ENCODE data around the gene TRABD2B. TPM values are rescaled to one million over a fixed set of nuclear protein-coding genes. Genes with fewer than 3 reads are reported as not detected.

Gene TRABD2B
- total RNA-seq, 2 donors from 2014 or later, result 3.8 to 10.7 TPM

DNA sequence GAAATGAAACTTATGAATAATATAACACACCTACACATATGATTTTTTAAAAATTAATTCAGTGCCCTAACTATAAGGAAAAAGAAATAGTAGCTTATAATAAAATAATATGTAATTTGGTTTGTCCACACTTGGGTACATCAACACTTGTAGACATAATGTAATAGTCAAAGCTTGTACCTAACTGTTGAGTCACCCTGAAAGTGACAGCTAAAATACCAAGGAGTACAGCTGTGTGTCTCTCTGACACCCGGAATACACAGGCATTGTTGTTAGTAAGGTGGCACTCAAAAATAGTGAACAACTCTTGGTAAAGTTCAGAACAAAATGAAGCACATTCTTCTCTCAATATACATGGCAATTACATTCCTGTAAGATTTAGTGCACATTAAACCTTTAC, 243.4 kb downstream of the TRABD2B start:
- ATAC-seq (ENCODE audit: insufficient number of reproducible peaks, low FRiP score, low read depth) (no peak), DNase-seq (ENCODE audit: low spot score) (no peak)
- TF ChIP-seq, protein P1, sequence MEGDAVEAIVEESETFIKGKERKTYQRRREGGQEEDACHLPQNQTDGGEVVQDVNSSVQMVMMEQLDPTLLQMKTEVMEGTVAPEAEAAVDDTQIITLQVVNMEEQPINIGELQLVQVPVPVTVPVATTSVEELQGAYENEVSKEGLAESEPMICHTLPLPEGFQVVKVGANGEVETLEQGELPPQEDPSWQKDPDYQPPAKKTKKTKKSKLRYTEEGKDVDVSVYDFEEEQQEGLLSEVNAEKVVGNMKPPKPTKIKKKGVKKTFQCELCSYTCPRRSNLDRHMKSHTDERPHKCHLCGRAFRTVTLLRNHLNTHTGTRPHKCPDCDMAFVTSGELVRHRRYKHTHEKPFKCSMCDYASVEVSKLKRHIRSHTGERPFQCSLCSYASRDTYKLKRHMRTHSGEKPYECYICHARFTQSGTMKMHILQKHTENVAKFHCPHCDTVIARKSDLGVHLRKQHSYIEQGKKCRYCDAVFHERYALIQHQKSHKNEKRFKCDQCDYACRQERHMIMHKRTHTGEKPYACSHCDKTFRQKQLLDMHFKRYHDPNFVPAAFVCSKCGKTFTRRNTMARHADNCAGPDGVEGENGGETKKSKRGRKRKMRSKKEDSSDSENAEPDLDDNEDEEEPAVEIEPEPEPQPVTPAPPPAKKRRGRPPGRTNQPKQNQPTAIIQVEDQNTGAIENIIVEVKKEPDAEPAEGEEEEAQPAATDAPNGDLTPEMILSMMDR (IDR thresholded peaks at IDR 0.05), result no peak
- Histone ChIP-seq H3K27ac (no peak overlapping the region), H3K4me1 (ENCODE audit: control insufficient read depth in 1 of 2, low read depth in 2 of 2) (peaks cover 11 to 34% of the 10 kb centered on the region in 2 donors), H3K9me3 (no peaks in the 10 kb centered on the region), H3K27me3 (replicated peaks; ENCODE audit: insufficient read depth) (no peaks in the 10 kb centered on the region), H3K36me3 (no peaks in the 10 kb centered on the region), H3K4me3 (no peak overlapping the region)

DNA sequence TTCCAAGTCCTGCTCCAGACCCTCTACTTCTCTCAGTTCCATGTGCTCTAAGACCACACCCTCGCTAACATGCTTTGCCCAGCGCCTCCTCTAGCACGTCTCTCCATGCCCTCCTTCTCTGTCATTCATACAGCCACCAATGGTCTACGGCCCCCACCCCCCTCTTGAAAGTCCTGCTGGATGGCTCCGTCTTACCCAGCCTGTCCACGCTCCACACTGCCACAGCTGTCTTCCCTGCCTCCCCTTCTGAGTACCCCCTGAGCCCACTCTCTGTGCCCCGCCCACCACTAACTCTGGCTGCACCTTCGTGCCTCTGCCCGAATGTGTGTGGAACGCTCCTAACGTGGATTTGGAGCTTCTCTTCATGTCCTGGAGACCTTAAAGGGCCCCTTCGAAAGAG, 244.6 kb downstream of the TRABD2B start:
- no peaks in the 10 kb centered on the region for H3K9me3 ChIP-seq
- no peaks in the 10 kb centered on the region for H3K27me3 ChIP-seq (replicated peaks; ENCODE audit: insufficient read depth)
- TF ChIP-seq, protein P1 (IDR thresholded peaks at IDR 0.05), result no peak
- H3K4me3 ChIP-seq, result peak overlapping the region; percentile 1
- no peaks in the 10 kb centered on the region for H3K36me3 ChIP-seq
- peaks cover 8 to 21% of the 10 kb centered on the region in 2 donors for H3K4me1 ChIP-seq (ENCODE audit: control insufficient read depth in 1 of 2, low read depth in 2 of 2)
- peak overlapping the region; percentile 46 to 59 for H3K27ac ChIP-seq
- DNase-seq (ENCODE audit: low spot score) (no peak), ATAC-seq (ENCODE audit: insufficient number of reproducible peaks, low FRiP score, low read depth) (no peak)

DNA sequence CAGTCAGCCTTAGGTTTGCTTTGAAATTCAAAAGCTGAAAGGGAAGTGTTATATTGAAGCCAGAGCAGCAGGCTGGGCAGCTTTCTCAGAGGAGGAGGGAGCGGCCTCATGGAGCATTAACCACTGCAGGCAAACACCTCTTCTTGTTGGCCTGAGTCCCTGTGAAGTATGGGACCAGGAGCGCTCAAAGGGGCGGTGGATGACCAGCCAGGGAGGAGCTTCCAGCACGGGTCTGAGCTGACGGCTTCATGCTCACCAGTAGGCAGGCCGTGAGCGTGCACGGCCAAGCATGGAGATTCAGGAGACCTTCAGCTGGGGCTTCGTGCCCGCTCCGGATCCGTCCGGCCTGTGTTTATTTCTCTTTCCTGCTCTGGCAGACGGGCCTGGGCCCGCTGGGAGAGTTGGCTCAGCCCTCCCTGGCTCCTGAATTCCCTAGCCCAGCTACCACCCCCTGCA, 245.2 kb downstream of the TRABD2B start:
- no peaks in the 10 kb centered on the region for H3K36me3 ChIP-seq
- H3K4me1 ChIP-seq (ENCODE audit: control insufficient read depth in 1 of 2, low read depth in 2 of 2), result peaks cover 8 to 20% of the 10 kb centered on the region in 2 donors
- no peak for ATAC-seq (ENCODE audit: insufficient number of reproducible peaks, low FRiP score, low read depth)
- DNase-seq (ENCODE audit: low spot score), result no peak
- peak overlapping the region; percentile 1 for H3K4me3 ChIP-seq
- no peaks in the 10 kb centered on the region for H3K27me3 ChIP-seq (replicated peaks; ENCODE audit: insufficient read depth)
- H3K9me3 ChIP-seq, result no peaks in the 10 kb centered on the region
- TF ChIP-seq, protein P1 (IDR thresholded peaks at IDR 0.05), result no peak
- peak overlapping the region; percentile 46 to 59 for H3K27ac ChIP-seq

DNA sequence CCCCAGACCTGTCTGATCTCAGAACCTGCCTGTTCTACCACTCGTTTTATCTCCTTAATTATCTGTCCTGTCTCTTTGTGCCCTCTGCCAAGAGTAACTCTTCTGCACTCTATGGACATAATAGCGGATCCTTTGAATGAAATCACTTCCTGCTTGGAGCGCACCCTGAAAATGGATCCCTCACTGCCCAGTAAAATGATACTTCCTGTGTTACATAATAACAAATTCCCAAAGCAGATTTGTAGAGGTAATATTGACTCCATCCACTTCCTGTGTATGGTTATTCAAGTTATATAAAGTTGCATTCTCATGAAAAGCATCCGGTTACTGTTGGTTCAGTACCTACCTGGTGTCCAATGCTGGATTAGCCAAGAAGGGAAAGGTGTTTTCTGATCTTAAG, 246.0 kb downstream of the TRABD2B start:
- ATAC-seq (ENCODE audit: insufficient number of reproducible peaks, low FRiP score, low read depth), result no peak
- H3K36me3 ChIP-seq, result no peaks in the 10 kb centered on the region
- DNase-seq (ENCODE audit: low spot score), result no peak
- peaks cover 8 to 20% of the 10 kb centered on the region in 2 donors for H3K4me1 ChIP-seq (ENCODE audit: control insufficient read depth in 1 of 2, low read depth in 2 of 2)
- no peaks in the 10 kb centered on the region for H3K27me3 ChIP-seq (replicated peaks; ENCODE audit: insufficient read depth)
- H3K4me3 ChIP-seq, result no peak overlapping the region
- no peaks in the 10 kb centered on the region for H3K9me3 ChIP-seq
- H3K27ac ChIP-seq, result peak overlapping the region; percentile 46 to 59
- TF ChIP-seq, protein P1 (IDR thresholded peaks at IDR 0.05), result no peak

DNA sequence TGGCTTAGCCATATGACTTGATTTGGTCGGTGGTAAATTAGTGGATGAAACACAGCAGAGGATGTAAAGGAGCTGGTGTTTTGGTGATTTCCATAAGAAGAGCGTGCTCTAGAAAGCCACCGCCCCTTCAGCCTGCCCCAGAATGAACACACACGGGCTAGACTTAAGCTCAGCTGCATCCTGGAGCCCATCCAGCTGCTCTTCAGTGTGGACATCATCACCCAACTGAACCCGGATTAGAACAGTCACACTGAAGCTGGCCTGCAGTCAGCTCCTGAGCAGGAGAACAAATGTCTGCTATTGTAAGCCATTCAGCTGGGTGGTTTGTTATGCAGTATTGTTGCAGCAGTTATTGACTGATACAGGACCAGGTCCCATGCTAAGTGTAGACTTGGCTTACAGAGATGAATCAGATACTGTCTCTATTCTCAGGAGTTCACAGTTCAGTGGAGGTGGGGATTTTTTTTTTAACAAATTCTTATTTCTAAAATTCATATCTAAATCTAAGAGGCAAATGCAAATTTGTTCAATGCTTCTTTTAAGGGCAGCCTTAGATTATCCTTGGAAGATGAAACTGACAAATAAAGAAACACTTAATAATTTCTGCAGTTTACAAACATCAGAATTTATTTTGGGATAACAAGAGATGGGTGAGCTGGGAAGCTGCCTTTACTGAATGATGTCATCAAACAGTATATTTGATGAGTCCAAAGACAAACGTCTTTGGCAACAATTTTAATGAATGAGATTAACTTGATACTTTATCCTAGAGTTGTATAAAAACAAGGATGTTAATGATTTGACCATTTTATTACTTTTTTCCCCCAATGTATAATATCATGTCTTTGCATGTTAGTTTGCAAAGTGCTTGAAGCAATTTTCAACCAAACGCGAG, 251.2 kb downstream of the TRABD2B start:
- TF ChIP-seq, protein P1 (IDR thresholded peaks at IDR 0.05), result no peak
- H3K36me3 ChIP-seq, result no peaks in the 10 kb centered on the region
- H3K27ac ChIP-seq, result no peak overlapping the region
- no peaks in the 10 kb centered on the region for H3K27me3 ChIP-seq (replicated peaks; ENCODE audit: insufficient read depth)
- DNase-seq (ENCODE audit: low spot score) (no peak), ATAC-seq (ENCODE audit: insufficient number of reproducible peaks, low FRiP score, low read depth) (no peak)
- H3K9me3 ChIP-seq, result no peaks in the 10 kb centered on the region
- no peak overlapping the region for H3K4me3 ChIP-seq
- no peaks in the 10 kb centered on the region for H3K4me1 ChIP-seq (ENCODE audit: control insufficient read depth in 1 of 2, low read depth in 2 of 2)
